H1 (cell line): ENCODE data around the gene ACP4. TPM values are rescaled to one million over a fixed set of nuclear protein-coding genes. Genes with fewer than 3 reads are reported as not detected.

ENCODE experiments used
- CTCF ChIA-PET: fragments of 300-600 bp; sonication (Branson Sonifier 250); formaldehyde crosslinking; loops from one replicate; lab custom pipeline; 2021; ENCODE audit not compliant: partially characterized antibody; lab: Charles Lee
- POLR2A ChIA-PET: fragments of 300-600 bp; sonication (Branson Sonifier 250); formaldehyde crosslinking; loops from one replicate; lab custom pipeline; 2021; ENCODE audit warnings: inconsistent platforms; ENCODE audit not compliant: partially characterized antibody; lab: Charles Lee
- DNase-seq, 2 experiments: peaks; one replicate each; pipeline versions ENCODE4 v3.0.0 to v3.0.0-alpha.2; 2010 to 2022; ENCODE audit warnings: low spot score in 2 of 2, low read depth in 1 of 2, mixed read lengths in 1 of 2
- FAIRE-seq: peaks from 2 replicates; lab custom pipeline; 2011; peaks lifted over from hg19 to GRCh38; lab: Jason Lieb, UNC
- H2AFZ ChIP-seq: 2 replicates; pipeline ENCODE4 v1.8.1; 2012; ENCODE audit warnings: low read length, inconsistent platforms
- H2AK5ac ChIP-seq: 2 replicates; pipeline ENCODE4 v1.6.1; 2013; ENCODE audit warnings: low read depth, low read length
- H2BK120ac ChIP-seq: replicated peaks from 2 replicates; pipeline ENCODE3; 2013; ENCODE audit warnings: low read depth, low read length, inconsistent platforms
- H2BK12ac ChIP-seq: 2 replicates; pipeline ENCODE4 v1.6.1; 2013; ENCODE audit warnings: low read depth, low read length
- H2BK15ac ChIP-seq: 2 replicates; pipeline ENCODE4 v1.6.1; 2013; ENCODE audit warnings: low read length
- H2BK20ac ChIP-seq: 2 replicates; pipeline ENCODE4 v1.6.1; 2013; ENCODE audit warnings: low read length
- H2BK5ac ChIP-seq: 2 replicates; pipeline ENCODE4 v1.6.1; 2013; ENCODE audit warnings: low read depth, low read length
- H3K14ac ChIP-seq: 2 replicates; pipeline ENCODE4 v1.6.1; 2013; ENCODE audit warnings: inconsistent platforms; ENCODE audit not compliant: insufficient read length
- H3K18ac ChIP-seq: 2 replicates; pipeline ENCODE4 v1.6.1; 2013; ENCODE audit warnings: low read length; ENCODE audit errors: extremely low read depth
- H3K23ac ChIP-seq: 2 replicates; pipeline ENCODE4 v1.6.1; 2013; ENCODE audit warnings: inconsistent platforms; ENCODE audit not compliant: insufficient read length
- H3K23me2 ChIP-seq: 2 replicates; pipeline ENCODE4 v1.6.1; 2013; ENCODE audit warnings: low read depth, low read length
- H3K27ac ChIP-seq: 2 replicates; pipeline ENCODE4 v1.6.1; 2011; ENCODE audit warnings: low read depth, low read length, inconsistent platforms
- H3K27me3 ChIP-seq, 4 experiments: replicated peaks in 1 of 4; 1 replicate in 1 of 4; 2 replicates in 3 of 4; pipeline versions ENCODE4 v1.6.1 to v1.8.1; 2011 to 2013; ENCODE audit warnings: low read length in 3 of 4, mild to moderate bottlenecking in 3 of 4, inconsistent platforms in 2 of 4, mixed read lengths in 2 of 4, moderate library complexity in 1 of 4; ENCODE audit not compliant: control insufficient read depth in 3 of 4, insufficient read depth in 3 of 4; ENCODE audit errors: extremely low read depth in 1 of 4
- H3K36me3 ChIP-seq, 4 experiments: 2 replicates each; pipeline versions ENCODE4 v1.6.1 to v1.8.1; 2011 to 2013; ENCODE audit warnings: mild to moderate bottlenecking in 4 of 4, low read length in 3 of 4, moderate library complexity in 2 of 4, control low read depth in 1 of 4, inconsistent platforms in 1 of 4; ENCODE audit not compliant: insufficient read depth in 4 of 4, control insufficient read depth in 2 of 4
- H3K4ac ChIP-seq: replicated peaks from 2 replicates; pipeline ENCODE3; 2013; ENCODE audit warnings: low read length, low read depth, mixed read lengths, inconsistent platforms; ENCODE audit not compliant: insufficient read length
- H3K4me1 ChIP-seq, 4 experiments: replicated peaks in 1 of 4; 1 replicate in 1 of 4; 2 replicates in 3 of 4; pipeline versions ENCODE4 v1.6.1 to v1.8.1; 2011 to 2013; ENCODE audit warnings: low read length in 3 of 4, inconsistent platforms in 2 of 4, mixed read lengths in 1 of 4; ENCODE audit not compliant: insufficient read depth in 4 of 4, control insufficient read depth in 3 of 4
- H3K4me2 ChIP-seq, 2 experiments: 2 replicates each; pipeline versions ENCODE4 v1.6.1 to v1.8.1; 2011 to 2013; ENCODE audit warnings: low read depth in 2 of 2, low read length in 2 of 2, control low read depth in 1 of 2, inconsistent platforms in 1 of 2, mild to moderate bottlenecking in 1 of 2; ENCODE audit not compliant: insufficient read depth in 1 of 2
- H3K4me3 ChIP-seq, 4 experiments: fragments of 200-600, 300-600 bp in 1 of 4; sonication (generic), shearing (Covaris generic), sonication (Bioruptor Twin) in 1 of 4; 2 replicates each; pipeline versions ENCODE4 v1.5.1 to v1.8.1; 2011 to 2016; ENCODE audit warnings: low read length in 4 of 4, low read depth in 3 of 4, control low read depth in 2 of 4, inconsistent platforms in 2 of 4, mild to moderate bottlenecking in 2 of 4, mixed read lengths in 1 of 4, moderate library complexity in 1 of 4; ENCODE audit not compliant: insufficient read depth in 2 of 4; ENCODE audit errors: extremely low read depth in 1 of 4
- H3K56ac ChIP-seq: replicated peaks from 2 replicates; pipeline ENCODE3; 2013; ENCODE audit warnings: low read depth, mild to moderate bottlenecking, mixed read lengths, low read length, inconsistent platforms; ENCODE audit not compliant: insufficient read length
- H3K79me1 ChIP-seq: 2 replicates; pipeline ENCODE4 v1.6.1; 2013; ENCODE audit warnings: low read depth, low read length, control low read depth
- H3K79me2 ChIP-seq, 2 experiments: 2 replicates each; pipeline versions ENCODE4 v1.6.1 to v1.8.1; 2012 to 2013; ENCODE audit warnings: low read length in 2 of 2, mild to moderate bottlenecking in 2 of 2, inconsistent platforms in 1 of 2; ENCODE audit not compliant: insufficient read depth in 2 of 2, control insufficient read depth in 1 of 2
- H3K9ac ChIP-seq, 4 experiments: replicated peaks in 1 of 4; 1 replicate in 1 of 4; 2 replicates in 3 of 4; pipeline versions ENCODE4 v1.6.1 to v1.8.1; 2011 to 2013; ENCODE audit warnings: low read depth in 3 of 4, low read length in 3 of 4, control low read depth in 2 of 4, mild to moderate bottlenecking in 2 of 4, moderate library complexity in 2 of 4, inconsistent platforms in 1 of 4; ENCODE audit errors: extremely low read depth in 1 of 4
- H3K9me3 ChIP-seq, 2 experiments: 2 replicates each; pipeline versions ENCODE4 v1.6.1 to v1.8.1; 2012 to 2013; ENCODE audit warnings: mild to moderate bottlenecking in 2 of 2, moderate library complexity in 2 of 2, control low read depth in 1 of 2, inconsistent platforms in 1 of 2, low read depth in 1 of 2, low read length in 1 of 2, mixed read lengths in 1 of 2; ENCODE audit not compliant: insufficient read depth in 2 of 2
- H4K20me1 ChIP-seq, 2 experiments: replicated peaks in 1 of 2; 2 replicates each; pipeline versions ENCODE3 to v1.8.1; 2011 to 2013; ENCODE audit warnings: inconsistent platforms in 2 of 2, low read length in 2 of 2, mild to moderate bottlenecking in 1 of 2; ENCODE audit not compliant: insufficient read depth in 2 of 2, control insufficient read depth in 1 of 2
- H4K5ac ChIP-seq: 2 replicates; pipeline ENCODE4 v1.6.1; 2013; ENCODE audit warnings: low read length, low read depth, mixed read lengths, inconsistent platforms; ENCODE audit not compliant: insufficient read length
- H4K8ac ChIP-seq: 2 replicates; pipeline ENCODE4 v1.8.0; 2013; ENCODE audit warnings: mild to moderate bottlenecking, moderate library complexity, low read length, inconsistent platforms; ENCODE audit not compliant: insufficient read depth; ENCODE audit errors: extremely low read depth
- H4K91ac ChIP-seq: replicated peaks from 2 replicates; pipeline ENCODE3; 2013; ENCODE audit warnings: low read length, mixed read lengths, inconsistent platforms; ENCODE audit not compliant: insufficient read length
- ASH2L ChIP-seq: fragments of 200-600, 300-600 bp; sonication (generic); IDR thresholded peaks from one replicate; pipeline ENCODE4 v1.7.1; 2017; ENCODE audit warnings: low read length
- ATF3 ChIP-seq: IDR thresholded peaks from 2 replicates; pipeline ENCODE4 v1.6.1; 2011; ENCODE audit warnings: low read depth, mild to moderate bottlenecking, low read length; ENCODE audit not compliant: insufficient read depth
- BCL11A ChIP-seq, 2 experiments: IDR thresholded peaks; one replicate each; pipeline ENCODE4 v1.6.1; 2011; ENCODE audit warnings: low read depth in 2 of 2, low read length in 2 of 2, mild to moderate bottlenecking in 2 of 2
- BRCA1 ChIP-seq: IDR thresholded peaks from 2 replicates; pipeline ENCODE4 v1.6.1; 2012; ENCODE audit warnings: low read depth, low read length, improper control_type of control experiment
- CBX5 ChIP-seq: fragments of 300-800, 300-1000 bp; sonication (generic); IDR thresholded peaks from 2 replicates; pipeline ENCODE4 v1.7.1; 2016; ENCODE audit warnings: antibody characterized with exemption, low read length, low read depth
- CHD1 ChIP-seq: IDR thresholded peaks from 2 replicates; pipeline ENCODE4 v1.6.1; 2012; ENCODE audit warnings: low read depth, low read length, improper control_type of control experiment
- EZH2 ChIP-seq: fragments of 200-600 bp; sonication (generic); IDR thresholded peaks from 2 replicates; pipeline ENCODE4 v1.7.1; 2012; ENCODE audit warnings: low read depth, mild to moderate bottlenecking, moderate library complexity, low read length, inconsistent platforms; ENCODE audit not compliant: severe bottlenecking
- FOSL1 ChIP-seq: IDR thresholded peaks from 2 replicates; pipeline ENCODE4 v1.6.1; 2011; ENCODE audit warnings: mild to moderate bottlenecking, low read depth, low read length, moderate library complexity; ENCODE audit not compliant: insufficient read depth
- HDAC2 ChIP-seq, 2 experiments: fragments of 300-600 bp in 1 of 2; sonication (generic) in 1 of 2; IDR thresholded peaks; 2 replicates each; pipeline ENCODE4 v1.6.1; 2011 to 2012; ENCODE audit warnings: low read depth in 2 of 2, low read length in 2 of 2, mild to moderate bottlenecking in 2 of 2, moderate library complexity in 2 of 2, borderline replicate concordance in 1 of 2, inconsistent platforms in 1 of 2
- NANOG ChIP-seq: IDR thresholded peaks from 2 replicates; pipeline ENCODE4 v1.6.1; 2011; ENCODE audit warnings: low read length, low read depth, mild to moderate bottlenecking, inconsistent platforms; ENCODE audit not compliant: insufficient read depth, poor library complexity, severe bottlenecking
- NRF1 ChIP-seq: IDR thresholded peaks from 2 replicates; pipeline ENCODE4 v1.6.1; 2011; ENCODE audit warnings: mild to moderate bottlenecking, low read depth, low read length, improper control_type of control experiment
- SAP30 ChIP-seq: fragments of 300-600 bp; sonication (generic); IDR thresholded peaks from 2 replicates; pipeline ENCODE4 v1.7.1; 2012; ENCODE audit warnings: low read length, moderate library complexity, mild to moderate bottlenecking, inconsistent platforms; ENCODE audit not compliant: insufficient read depth, insufficient replicate concordance
- TEAD4 ChIP-seq: IDR thresholded peaks from 2 replicates; pipeline ENCODE4 v1.6.1; 2012; ENCODE audit warnings: low read depth, low read length, inconsistent platforms, mixed read lengths
- WGBS, 2 experiments: shearing (Covaris generic) in 1 of 2; methylation state at CpG; one replicate each; pipeline versions ENCODE4 v1.1.6 to v1.1.7; 2013 to 2015; ENCODE audit warnings: low lambda C conversion rate in 2 of 2, mixed read lengths in 2 of 2, inconsistent platforms in 1 of 2, low coverage in 1 of 2, missing lambda C conversion rate in 1 of 2; ENCODE audit not compliant: insufficient replicate concordance in 2 of 2, insufficient coverage in 1 of 2, insufficient read length in 1 of 2; ENCODE audit errors: extremely low coverage in 1 of 2, missing lambda C conversion rate in 1 of 2; 5-methylcytosine and 5-hydroxymethylcytosine counted together
- polyA plus RNA-seq, 7 experiments: library from polyadenylated mRNA; depleted of rRNA in 3 of 7; stranded (reverse) in 5 of 7; unstranded in 2 of 7; fragments of >200 nt in 5 of 7; fragments of 200-250 nt in 2 of 7; gene quantifications; 1 replicate in 5 of 7; 2 replicates in 1 of 7; 4 replicates in 1 of 7; pipeline versions ENCODE4 v1.2.1 to v1.2.3, GENCODE V29; 2011 to 2013; ENCODE audit warnings: missing spikeins in 2 of 7, mixed read lengths in 2 of 7
- total RNA-seq: library from RNA; stranded (reverse); fragmentation: NEBNext Ultra II Directional; extraction: Animal tissue kit (Norgen Biotek cat#: 25700); gene quantifications from 2 replicates; pipeline ENCODE4 v1.2.1, GENCODE V29; 2021

Gene ACP4
- total and polyA plus RNA-seq, 2 of the 8 experiments (the other 6 are each of a cell fraction or from before 2014, with no cell fraction given), result not detected

- POLR2A ChIA-PET, result interaction anchor here (0.9 to 3.0 kb wide), 2 partner anchors 12 to 15 kb away, joined by 3 to 21 read pairs; no protein-coding TSS in a partner anchor
- 75% methylated on average over 1 of the region's 1 CpG; no CpG with 5 or more reads in 1 of the 2 experiments for WGBS, 2 experiments
- TF ChIP-seq FOSL1, result no peak
- no peak for TF ChIP-seq SAP30
- no peak for TF ChIP-seq CBX5
- no peak for TF ChIP-seq HDAC2 (IDR thresholded peaks at IDR 0.05; ENCODE audit: borderline replicate concordance in 1 of 2, low read depth in 2 of 2, low read length in 2 of 2)
- no peak for TF ChIP-seq BRCA1
- no peak for TF ChIP-seq ATF3
- TF ChIP-seq TEAD4, result no peak
- TF ChIP-seq BCL11A (IDR thresholded peaks at IDR 0.05; ENCODE audit: low read depth in 2 of 2, low read length in 2 of 2), result no peak
- no peak for TF ChIP-seq EZH2
- no peak for TF ChIP-seq NRF1
- TF ChIP-seq NANOG, result no peak
- no peak for TF ChIP-seq CHD1
- no peak for TF ChIP-seq ASH2L
These were observed 18.6 kb downstream of the ACP4 start for GRCh38 chr19:50808856-50809255.

More at GRCh38 chr19:50808856-50809255, 18.6 kb downstream of the ACP4 start:
- H3K27ac ChIP-seq, result no peak overlapping the region
- H3K4me3 ChIP-seq, result no peak overlapping the region
- H2BK120ac ChIP-seq, result no peak overlapping the region
- H3K36me3 ChIP-seq, result no peaks in the 10 kb centered on the region
- no peaks in the 10 kb centered on the region; the same call in 1 of the 2 replicates for H3K79me1 ChIP-seq
- H3K14ac ChIP-seq, result no peak overlapping the region
- peaks cover 5% of the 10 kb centered on the region in 2 experiments for H3K79me2 ChIP-seq
- DNase-seq (no peak), FAIRE-seq (no peak)
- H2BK20ac ChIP-seq, result no peak overlapping the region
- no peak overlapping the region for H3K56ac ChIP-seq
- H3K9me3 ChIP-seq, result no peaks in the 10 kb centered on the region
- no peak overlapping the region for H4K5ac ChIP-seq
- H3K18ac ChIP-seq, result no peak overlapping the region
- H3K23me2 ChIP-seq, result peaks cover 20% of the 10 kb centered on the region; the same call in 1 of the 2 replicates
- H4K20me1 ChIP-seq, result peaks cover 0 to under 1% of the 10 kb centered on the region in 2 experiments
- no peak overlapping the region for H4K8ac ChIP-seq
- no peak overlapping the region for H2AK5ac ChIP-seq
- H2AFZ ChIP-seq, result no peak overlapping the region
- no peak overlapping the region for H2BK12ac ChIP-seq
- H2BK5ac ChIP-seq, result no peak overlapping the region
- no peak overlapping the region for H3K4me2 ChIP-seq
- H3K9ac ChIP-seq, result no peak overlapping the region
- H3K23ac ChIP-seq, result no peak overlapping the region
- H3K4me1 ChIP-seq, result no peaks in the 10 kb centered on the region
- H4K91ac ChIP-seq, result no peak overlapping the region
- H2BK15ac ChIP-seq, result no peak overlapping the region
- CTCF ChIA-PET, result no interaction called here
- peaks cover 0 to 4% (median 3%) of the 10 kb centered on the region in 4 experiments; a peak in 3 of 7 replicates for H3K27me3 ChIP-seq
- no peak overlapping the region for H3K4ac ChIP-seq
